VCaP (cell line): Measurements from ENCODE around the gene DNAJB5.

Source experiments
- H3K27ac ChIP-seq: fragments of 450-650 bp; 2 replicates; pipeline ENCODE4 v1.5.1; 2017
- CTCF ChIP-seq: fragments of 450-650 bp; conservative IDR thresholded peaks from 2 replicates; pipeline ENCODE4 v1.5.1; 2017; ENCODE audit warnings: mild to moderate bottlenecking, moderate library complexity

The DNAJB5 gene

DNA sequence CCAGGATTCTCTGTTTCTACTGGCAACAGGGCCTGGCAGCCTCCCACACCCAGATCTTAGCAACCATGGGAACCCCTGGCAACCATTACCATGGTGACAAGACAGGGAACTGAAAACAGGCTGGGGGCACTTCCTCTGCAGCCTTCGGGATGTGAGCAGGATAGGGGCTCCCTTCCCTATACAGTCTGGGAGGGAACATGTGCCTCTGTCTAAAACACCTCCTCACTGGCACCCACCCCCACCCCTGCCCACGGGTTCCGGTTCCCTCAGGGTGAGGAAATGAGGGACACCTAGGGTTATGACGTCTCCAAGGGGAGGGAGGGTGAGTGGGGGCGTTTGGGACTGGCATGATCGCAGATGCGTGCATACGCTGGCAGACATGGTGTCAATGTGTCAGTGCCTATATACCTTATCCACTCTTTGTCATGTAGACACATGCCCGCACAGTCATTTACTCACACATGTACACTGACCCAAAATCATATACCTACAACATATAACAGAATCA lies 3.0 kb upstream of the DNAJB5 start:
- TF ChIP-seq CTCF, result no peak
- no peak overlapping the region for H3K27ac ChIP-seq

DNA sequence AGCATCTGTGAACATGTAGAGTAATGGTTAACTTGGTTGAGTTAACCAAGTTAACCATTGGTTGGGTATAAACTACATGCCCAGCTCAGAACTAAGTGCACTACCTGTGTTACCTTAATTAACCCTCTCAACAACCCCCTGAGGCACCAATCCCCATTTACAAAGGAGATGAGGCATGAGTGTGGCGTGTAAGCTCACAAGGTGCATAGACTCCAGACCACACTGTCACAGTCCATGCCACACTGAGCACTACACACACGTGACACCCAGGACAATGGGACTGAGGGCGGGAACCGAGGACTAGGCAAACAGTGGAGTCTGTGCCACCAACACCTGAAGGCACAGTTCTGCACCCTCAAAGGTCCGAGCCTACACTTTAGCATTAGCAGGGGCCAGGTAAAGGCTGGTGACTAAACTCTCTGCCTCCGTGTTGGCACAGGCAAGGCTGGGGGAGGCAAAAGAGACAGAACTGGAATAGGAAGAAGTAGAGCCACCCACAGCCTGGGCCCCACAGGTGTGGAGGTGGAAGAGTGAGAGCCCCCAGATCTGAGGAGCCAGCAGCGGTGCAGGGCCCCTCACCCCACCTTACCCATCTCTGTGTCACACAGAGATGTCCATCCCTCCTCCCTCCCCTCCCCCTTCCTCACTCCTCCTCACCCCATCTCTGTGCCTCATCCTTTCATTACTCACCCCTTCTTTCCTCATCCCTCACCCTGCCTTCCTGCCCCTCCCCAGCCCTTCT lies 2.2 kb upstream of the DNAJB5 start:
- no peak overlapping the region for H3K27ac ChIP-seq
- no peak for TF ChIP-seq CTCF

DNA sequence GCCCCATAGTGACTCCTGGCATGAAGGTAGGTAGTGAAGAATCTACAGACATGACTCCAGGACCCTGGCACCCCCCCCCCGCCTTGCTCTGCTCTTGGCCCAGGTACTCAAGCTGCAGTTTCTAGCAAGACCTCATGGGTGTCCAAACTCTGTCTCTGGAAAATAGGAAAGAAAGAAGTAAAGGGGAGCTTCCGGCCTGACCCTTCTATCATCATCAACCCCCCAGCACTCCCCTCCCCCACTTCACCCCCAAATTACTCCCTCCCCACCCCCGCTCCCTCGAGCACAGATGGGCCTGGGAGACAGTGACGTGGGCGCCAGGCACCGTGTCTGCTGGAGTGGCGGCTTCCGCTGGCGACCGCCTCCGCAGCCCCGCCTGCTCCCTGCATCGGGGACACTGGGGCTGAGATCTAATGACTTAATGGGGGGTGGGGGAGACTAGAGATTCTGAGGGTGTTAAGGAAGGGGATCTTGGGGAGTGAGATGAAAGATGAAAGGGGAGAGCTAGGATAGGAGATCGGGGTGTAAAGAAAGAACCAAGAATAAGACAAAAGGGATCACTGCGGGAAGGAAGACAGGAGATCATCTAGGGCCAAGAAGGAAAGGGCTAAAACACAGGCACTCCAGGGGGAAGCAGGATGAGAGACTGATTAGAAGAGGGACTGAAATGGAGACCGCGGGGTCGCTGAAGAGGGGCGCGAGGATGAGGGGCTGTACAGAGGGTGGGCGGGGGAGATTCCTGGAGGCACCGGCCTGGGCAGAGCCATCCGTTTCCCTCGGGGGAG lies 1.1 kb upstream of the DNAJB5 start:
- peak overlapping the region; percentile 74 for H3K27ac ChIP-seq
- no peak for TF ChIP-seq CTCF

GRCh38 chr9:34989946-34990635 lies 546 bp downstream of the DNAJB5 start:
- TF ChIP-seq CTCF, result no peak
- peak overlapping the region; percentile 74 for H3K27ac ChIP-seq

DNA sequence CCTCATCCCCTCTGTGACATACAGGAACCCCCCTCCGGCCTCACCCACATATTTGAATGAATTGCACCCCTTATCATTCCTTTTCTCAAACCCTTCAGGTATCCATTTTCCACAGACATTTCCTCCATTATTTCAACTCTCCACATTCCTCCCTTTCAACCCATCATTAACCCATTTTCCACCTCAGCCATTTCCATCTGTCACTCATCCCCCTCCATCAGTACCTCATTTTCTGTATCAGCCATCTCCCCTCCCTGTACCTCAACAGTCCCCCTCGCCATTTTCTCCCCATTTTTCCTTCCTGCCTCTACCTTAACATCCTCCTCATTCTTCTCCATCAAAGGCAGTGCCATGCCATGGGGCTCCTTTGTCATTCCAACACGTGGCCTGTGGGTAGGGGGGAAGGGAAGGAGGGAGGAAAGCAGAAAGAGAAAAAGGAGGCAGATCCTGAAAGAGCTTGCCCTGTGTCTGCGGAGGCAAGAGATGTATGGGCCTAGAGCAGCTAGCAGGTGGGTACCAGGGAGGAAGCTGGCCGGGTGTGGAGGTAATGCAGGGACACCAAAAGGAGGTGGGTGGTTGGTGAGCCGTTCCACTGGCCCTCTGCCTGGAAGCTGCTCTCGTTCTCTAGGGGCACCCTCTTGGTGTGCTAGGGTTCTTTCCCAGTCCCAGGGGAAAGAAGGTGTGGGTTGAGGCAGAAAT lies 1.5 kb downstream of the DNAJB5 start:
- no peak for TF ChIP-seq CTCF
- H3K27ac ChIP-seq, result no peak overlapping the region; the same call in 1 of the 2 replicates

- no peak for TF ChIP-seq CTCF
Observed at GRCh38 chr9:34991607-34992375, 2.2 kb downstream of the DNAJB5 start.

More at GRCh38 chr9:34991607-34992375, 2.2 kb downstream of the DNAJB5 start:
- H3K27ac ChIP-seq, result no peak overlapping the region
